HG03039 (cell line): ENCODE data around the gene ALKBH7.

Source experiments
- ATAC-seq: cut with Tn5 transposase; IDR thresholded peaks from one replicate; pipeline ENCODE4 v1.9.1; 2021; ENCODE audit warnings: mild to moderate bottlenecking, moderate library complexity; ENCODE audit not compliant: unreplicated experiment

Gene ALKBH7

GRCh38 chr19:6362351-6362801 lies 10.2 kb upstream of the ALKBH7 start:
- ATAC-seq, result no peak

GRCh38 chr19:6364353-6364752 lies 8.2 kb upstream of the ALKBH7 start:
- no peak for ATAC-seq

DNA sequence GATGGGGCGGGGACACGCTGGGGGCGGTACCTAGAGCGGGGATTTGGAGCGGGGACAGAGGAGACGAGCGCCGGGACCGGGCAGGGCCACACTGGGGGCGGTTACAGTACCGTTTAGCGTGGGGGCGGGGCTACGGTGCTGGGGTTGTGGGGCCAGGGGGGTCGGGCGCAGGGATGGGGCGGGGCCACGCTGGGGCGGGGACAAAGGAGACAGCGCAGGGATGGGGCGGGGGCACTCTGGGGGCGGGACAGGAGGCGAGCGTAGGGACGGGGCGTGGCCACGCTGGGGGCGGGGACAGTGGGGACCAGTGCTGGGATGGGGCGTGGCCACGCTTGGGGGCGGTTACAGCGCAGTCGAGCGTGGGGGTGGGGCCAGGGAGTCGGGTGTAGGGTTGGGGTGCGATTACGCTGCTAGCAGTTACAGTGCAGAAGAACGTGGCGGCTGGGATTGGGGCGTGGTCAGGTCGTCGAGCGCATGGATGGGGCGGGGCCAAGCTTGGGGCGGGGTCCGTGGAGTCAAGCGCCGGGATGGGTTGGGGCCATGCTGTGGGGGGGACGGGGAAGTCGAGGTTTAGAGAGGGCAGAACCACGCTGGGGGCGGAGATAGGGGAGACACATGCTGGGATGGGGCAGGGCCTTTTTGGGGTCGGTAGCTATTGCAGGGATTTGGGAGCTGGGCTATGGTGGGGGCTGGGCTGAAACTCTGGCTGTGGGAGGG lies 660 bp downstream of the ALKBH7 start:
- peak; percentile 39 for ATAC-seq

DNA sequence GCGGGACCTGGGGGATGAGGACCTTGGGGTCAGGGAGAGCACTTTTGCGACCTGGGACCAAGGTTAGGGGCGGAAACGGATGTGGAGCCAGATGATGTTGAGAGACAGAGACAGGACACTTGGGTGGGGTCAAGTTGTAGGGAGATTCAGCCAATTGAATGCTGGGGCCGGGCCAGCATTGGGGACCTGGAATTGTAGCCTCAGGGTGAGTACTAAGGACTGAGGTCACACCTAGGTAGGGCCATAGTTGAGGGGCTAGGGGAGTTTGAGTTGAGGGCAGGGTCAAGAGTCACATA lies 1.2 kb downstream of the ALKBH7 start:
- ATAC-seq, result no peak

- no peak for ATAC-seq
Observed at GRCh38 chr19:6374161-6374709, 1.6 kb downstream of the ALKBH7 start.

- ATAC-seq, result no peak
Observed at GRCh38 chr19:6374711-6375410, 2.3 kb downstream of the ALKBH7 start.

GRCh38 chr19:6375411-6376010 lies 2.9 kb downstream of the ALKBH7 start, which contains the start of gene PSPN:
TSS of gene PSPN (minus strand) at chr19:6375933. CDS start at chr19:6375849, 84 bp downstream.
- no peak for ATAC-seq

DNA sequence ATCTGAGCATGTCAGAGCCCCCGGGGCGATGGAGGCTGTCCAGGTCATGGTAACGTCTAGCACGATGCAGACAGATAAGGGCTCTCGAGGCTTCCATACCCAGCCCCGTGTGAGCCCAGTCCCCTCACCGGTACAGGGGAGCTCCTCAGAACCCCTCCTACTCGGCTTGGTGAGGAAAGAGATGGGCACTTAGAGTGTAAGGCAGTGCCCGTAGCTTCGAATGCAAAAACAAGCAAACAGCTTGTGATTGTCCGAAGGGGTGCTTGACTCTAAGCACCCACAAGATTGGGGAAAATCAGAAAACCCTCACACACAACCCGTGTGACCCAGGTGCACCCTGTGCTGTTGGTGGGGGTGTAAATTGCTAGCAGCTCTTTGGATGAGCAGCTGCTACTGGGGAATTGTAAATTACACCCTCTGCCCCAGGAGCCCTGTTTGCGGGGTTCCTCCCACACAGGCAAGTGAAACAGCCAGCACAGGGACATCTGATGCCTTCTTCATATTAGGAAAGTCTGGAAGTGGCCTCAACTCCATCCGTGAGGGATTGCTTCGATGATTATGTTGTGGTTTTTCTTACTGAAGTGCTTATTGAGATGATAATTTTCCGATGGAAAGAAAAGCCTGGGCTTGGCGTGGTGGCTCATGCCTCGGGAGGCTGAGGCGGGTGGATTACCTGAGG lies 4.1 kb downstream of the ALKBH7 start:
- ATAC-seq, result no peak

- ATAC-seq, result no peak
Observed at GRCh38 chr19:6378041-6378440, 5.4 kb downstream of the ALKBH7 start.

DNA sequence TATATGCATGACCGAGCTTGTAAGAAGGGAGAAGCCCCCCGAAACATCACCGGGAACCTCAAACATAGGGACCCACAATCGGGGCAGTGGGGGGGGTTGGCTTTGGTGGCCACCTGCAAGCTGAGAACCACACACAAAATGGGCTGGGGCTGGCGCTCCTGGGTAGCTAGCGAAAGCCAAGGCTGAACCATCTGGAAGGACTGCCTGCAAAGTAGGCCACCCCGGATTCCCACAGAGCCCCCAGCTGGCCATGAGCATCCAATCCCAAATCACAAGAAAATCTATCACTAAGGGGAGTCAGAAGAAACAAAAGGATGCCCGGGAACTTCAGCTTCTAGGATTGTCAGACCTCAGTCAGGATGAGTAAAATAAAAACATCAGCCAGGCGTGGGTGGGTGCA lies 5.9 kb downstream of the ALKBH7 start:
- ATAC-seq, result no peak

DNA sequence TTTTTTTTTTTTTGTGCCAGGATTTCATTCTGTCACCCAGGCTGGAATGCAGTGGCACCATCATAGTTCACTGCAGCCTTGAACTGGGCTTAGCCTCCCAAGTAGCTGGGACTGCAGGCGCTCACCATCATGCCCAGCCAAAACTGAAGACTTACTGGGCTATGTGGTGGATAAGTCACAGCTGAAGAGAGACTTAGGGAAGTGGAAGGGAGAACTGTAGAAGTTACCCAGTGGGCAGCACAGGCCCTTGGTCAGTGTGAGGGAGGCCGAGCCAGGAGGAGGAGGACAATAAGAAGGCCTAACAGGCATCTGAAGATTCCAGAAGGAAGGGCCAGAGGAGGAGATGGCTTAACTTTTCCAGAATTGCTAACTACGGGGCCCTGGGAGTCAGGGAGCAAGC lies 7.2 kb downstream of the ALKBH7 start:
- ATAC-seq, result no peak

- ATAC-seq, result no peak
Observed at GRCh38 chr19:6381030-6381750, 8.6 kb downstream of the ALKBH7 start.

GRCh38 chr19:6383188-6383587 lies 10.6 kb downstream of the ALKBH7 start:
- no peak for ATAC-seq

DNA sequence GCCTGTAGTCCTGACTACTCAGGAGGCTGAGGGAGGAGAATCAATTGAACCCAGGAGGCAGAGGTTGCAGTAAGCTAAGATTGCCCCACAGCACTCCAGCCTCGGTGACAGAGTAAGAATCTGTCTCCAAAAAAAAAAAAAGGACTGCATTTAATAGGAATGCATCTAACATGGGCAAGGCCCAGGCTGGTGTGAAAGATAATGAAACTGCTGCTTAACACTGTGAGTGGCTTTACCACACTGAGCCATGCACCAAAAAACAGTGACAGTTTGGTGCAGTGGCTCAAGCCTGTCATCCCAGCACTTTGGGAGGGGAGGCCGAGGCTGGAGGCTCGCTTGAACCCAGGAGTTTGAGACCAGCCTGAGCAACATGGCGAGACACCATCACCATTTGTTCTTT lies 11.8 kb downstream of the ALKBH7 start:
- ATAC-seq, result no peak

DNA sequence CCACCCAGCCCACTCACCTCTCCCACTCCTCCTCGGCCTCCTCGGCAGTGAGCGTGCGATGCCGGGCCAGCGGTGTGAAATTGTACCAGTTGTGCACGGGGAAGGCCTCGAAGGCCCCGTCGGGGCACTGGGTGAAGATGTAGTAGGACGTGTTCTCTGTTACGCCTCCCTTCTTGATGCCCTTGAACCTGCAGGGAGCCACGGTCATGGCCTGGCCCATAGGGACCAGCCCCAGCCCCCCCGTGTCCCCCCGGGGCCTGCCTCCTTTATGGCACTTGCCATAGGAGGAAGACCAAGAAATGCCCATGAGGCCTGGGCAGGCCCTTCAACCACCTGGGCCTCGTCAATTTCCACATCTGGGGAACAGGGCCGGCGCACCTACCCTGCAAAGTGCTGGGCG lies 14.8 kb downstream of the ALKBH7 start:
- no peak for ATAC-seq

DNA sequence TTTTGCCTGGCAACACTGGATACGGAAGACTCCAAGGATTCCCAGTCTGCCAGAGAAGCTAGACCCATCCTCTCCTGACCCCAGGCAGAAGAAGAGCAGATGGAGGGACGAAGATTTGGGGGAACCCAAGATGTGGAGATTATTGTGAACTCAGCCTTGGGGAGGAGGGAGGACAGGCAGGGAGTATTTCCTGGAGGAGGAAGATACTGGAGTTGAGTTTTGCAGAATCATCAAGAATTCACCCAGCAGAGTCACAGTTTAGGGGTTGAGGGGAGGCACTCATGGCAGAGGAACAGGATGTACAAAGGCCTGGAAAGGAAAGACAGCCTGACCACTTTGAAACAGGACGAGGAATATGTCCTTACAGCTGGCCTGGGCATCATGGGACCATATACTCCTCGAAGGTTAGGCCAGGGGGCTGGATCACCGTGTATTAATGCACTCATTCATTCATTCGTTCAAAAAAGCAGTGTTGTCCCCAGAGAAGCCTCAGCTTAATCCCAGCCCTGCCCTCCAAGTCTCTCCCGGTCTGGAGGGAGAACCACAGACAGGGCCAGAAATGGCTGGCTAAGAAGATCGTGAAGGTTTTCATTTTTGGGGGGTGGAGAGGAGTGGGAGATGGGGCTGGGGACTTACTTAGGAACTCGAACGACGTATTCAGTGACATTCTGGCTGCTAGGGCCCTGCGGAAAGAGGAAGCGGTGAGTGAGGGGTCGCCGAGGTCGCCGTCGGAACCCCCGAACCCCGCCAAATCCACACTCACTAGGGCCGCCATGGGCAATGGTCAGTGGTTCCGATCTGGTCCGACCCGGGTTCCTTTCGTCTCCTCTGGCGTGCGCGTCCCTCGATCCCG lies 19.9 kb downstream of the ALKBH7 start:
- ATAC-seq, result no peak

DNA sequence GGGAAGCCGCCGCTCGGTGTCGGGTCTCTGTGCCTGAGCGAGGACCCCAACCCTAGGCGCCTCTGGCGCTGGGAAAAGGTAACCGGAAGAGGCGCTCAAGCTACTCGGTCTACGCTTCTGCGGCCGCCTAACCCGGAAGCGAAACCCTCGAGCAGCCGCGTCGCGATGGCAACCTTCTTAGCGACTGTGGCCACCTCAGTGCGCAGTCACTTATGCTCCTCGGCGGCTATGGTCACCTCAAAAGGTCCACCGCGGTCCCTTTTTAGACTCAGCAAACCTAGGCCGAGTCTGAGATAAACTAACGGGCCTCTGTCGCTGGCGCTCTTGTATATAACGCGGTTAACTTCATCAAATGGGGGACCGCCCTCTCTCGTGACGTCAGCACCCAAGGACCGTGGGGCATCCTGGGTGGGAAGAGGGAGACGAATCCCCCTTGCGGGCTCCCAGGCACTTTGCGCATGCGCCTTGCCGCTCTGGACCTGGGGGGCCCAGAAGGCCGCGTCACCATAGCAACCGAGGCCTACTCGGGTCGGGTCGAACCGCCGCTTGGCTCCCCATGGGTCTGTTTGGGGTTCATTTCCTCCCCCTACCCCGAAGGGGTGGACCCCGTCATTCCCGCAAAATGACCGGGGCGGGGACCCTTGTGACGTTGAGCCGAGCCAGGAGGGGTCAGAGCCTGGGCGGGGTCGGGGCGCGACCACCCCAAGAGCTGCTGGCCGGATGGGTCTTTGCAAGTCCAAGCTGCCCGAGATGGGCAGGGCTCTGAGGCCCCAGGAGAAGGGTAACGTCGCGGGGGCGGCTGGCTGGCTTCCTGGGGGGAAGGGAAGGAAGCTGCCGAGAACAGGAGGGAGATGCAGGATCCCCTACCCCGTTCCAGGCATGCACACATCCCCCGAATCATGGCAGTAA lies 20.7 kb downstream of the ALKBH7 start, which contains the start of gene GTF2F1:
TSS of gene GTF2F1 (minus strand) at position 91 of the 909 bp plus-strand sequence. CDS start 169 bp downstream, outside the sequence.
- ATAC-seq, result peak; percentile 70

DNA sequence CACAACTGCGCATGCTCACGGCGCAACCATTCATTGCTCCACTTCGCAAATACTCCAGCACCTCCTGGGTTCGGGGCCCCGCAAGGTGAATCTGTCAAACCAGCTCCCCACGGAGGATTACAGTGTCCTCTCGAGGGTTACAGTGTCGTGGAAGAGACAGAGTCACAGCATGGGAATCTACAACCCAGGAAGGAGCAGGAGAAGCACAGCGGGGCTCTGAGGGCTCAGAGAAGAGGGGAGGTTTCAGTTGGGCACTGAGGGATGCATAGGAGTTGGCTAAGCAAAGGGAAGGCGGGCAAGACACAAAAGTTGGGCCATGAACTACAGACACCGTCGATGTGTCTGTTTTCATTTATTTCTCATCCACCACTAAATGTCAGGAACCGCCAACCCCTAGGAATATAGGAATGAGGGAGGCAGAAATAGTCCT lies 21.4 kb downstream of the ALKBH7 start:
- no peak for ATAC-seq

GRCh38 chr19:6394831-6395230 lies 22.2 kb downstream of the ALKBH7 start:
- ATAC-seq, result no peak
